HL-60 (cell line): ENCODE measurements around the gene KLHDC2.

Source experiments
- CTCF ChIP-seq: IDR thresholded peaks from one replicate; pipeline ENCODE4 v1.5.1; 2011; ENCODE audit warnings: low read length, control low read depth, inconsistent platforms; ENCODE audit not compliant: insufficient read depth
- POLR2AphosphoS5 ChIP-seq: IDR thresholded peaks from 2 replicates; pipeline ENCODE4 v1.6.1; 2012; ENCODE audit warnings: low read depth
- REST ChIP-seq: IDR thresholded peaks from 2 replicates; pipeline ENCODE4 v1.6.1; 2012; ENCODE audit warnings: low read depth; ENCODE audit not compliant: insufficient replicate concordance

DNA sequence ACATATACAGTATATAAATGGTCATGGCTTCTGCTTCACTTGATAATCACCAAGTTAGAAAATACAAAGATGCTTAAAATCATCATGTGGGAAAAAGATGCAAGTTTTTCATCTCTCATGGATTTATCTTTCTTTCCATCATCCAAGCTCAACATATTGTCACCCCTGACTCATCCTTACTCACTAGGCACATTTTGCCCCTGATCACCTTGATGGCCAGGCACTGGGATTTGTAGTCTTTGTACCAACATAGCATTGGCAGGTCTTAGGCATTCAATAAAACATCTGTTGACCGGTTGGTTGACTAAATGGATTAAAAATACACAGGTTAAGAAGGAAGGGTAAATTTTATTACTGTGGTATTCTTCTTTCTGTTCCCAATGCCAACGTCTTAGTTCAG is 28.1 kb downstream of the KLHDC2 start:
- TF ChIP-seq CTCF (no peak), POLR2AphosphoS5 (no peak), REST (no peak)
